Osteoblast (primary cell): ENCODE results near the gene CNOT1. TPM values are rescaled to one million over a fixed set of nuclear protein-coding genes. Genes with fewer than 3 reads are reported as not detected.
"Not testable (repeated sequence)": the region's sequence is repeated elsewhere in the genome, so short reads cannot be mapped to it uniquely, and the experiment has no call there.

Experiments
- DNase-seq: peaks from one replicate; pipeline ENCODE4 v3.0.0; 2011; ENCODE audit warnings: low spot score, mixed read lengths; ENCODE audit not compliant: insufficient read length; ENCODE audit errors: missing footprints
- H2AFZ ChIP-seq: 2 replicates; pipeline ENCODE4 v1.6.0; 2011; ENCODE audit warnings: mild to moderate bottlenecking, low read length
- H3K27ac ChIP-seq: 2 replicates; pipeline ENCODE4 v1.5.1; 2011; ENCODE audit warnings: mild to moderate bottlenecking, low read depth, low read length, moderate library complexity
- H3K27me3 ChIP-seq: 2 replicates; pipeline ENCODE4 v1.6.0; 2012; ENCODE audit warnings: mild to moderate bottlenecking, control low read depth, inconsistent platforms, low read length, moderate library complexity; ENCODE audit not compliant: insufficient read depth
- H3K36me3 ChIP-seq: 2 replicates; pipeline ENCODE4 v1.5.1; 2011; ENCODE audit warnings: mild to moderate bottlenecking, low read length, control low read depth, moderate library complexity; ENCODE audit not compliant: insufficient read depth
- H3K4me1 ChIP-seq: 2 replicates; pipeline ENCODE4 v1.5.1; 2011; ENCODE audit warnings: mild to moderate bottlenecking, low read length, control low read depth, moderate library complexity; ENCODE audit not compliant: insufficient read depth
- H3K4me2 ChIP-seq: 2 replicates; pipeline ENCODE4 v1.6.0; 2011; ENCODE audit warnings: mild to moderate bottlenecking, low read length; ENCODE audit not compliant: insufficient read depth
- H3K4me3 ChIP-seq: fragments of 200-600 bp; sonication (generic); 3 replicates; pipeline ENCODE4 v1.5.1; 2012; ENCODE audit warnings: mild to moderate bottlenecking, low read length, inconsistent platforms; ENCODE audit not compliant: insufficient read depth
- H3K79me2 ChIP-seq: 2 replicates; pipeline ENCODE4 v1.6.0; 2012; ENCODE audit warnings: mild to moderate bottlenecking, low read length, control low read depth, inconsistent platforms; ENCODE audit not compliant: insufficient read depth
- H3K9me3 ChIP-seq: 2 replicates; pipeline ENCODE4 v1.5.1; 2011; ENCODE audit warnings: low read depth, low read length, control low read depth
- H4K20me1 ChIP-seq: 2 replicates; pipeline ENCODE4 v1.6.0; 2012; ENCODE audit warnings: mild to moderate bottlenecking, low read length, control low read depth; ENCODE audit not compliant: insufficient read depth
- CTCF ChIP-seq: IDR thresholded peaks from 2 replicates; pipeline ENCODE4 v1.5.1; 2011; ENCODE audit warnings: mild to moderate bottlenecking, low read depth, low read length, moderate library complexity; ENCODE audit errors: extremely low read depth
- total RNA-seq: library from RNA; depleted of rRNA; stranded (reverse); fragments of >200 nt; gene quantifications from 2 replicates; pipeline ENCODE4 v1.2.3, GENCODE V29; 2012

CNOT1 gene
- total RNA-seq, 1 donor, result 122 TPM

GRCh38 chr16:58670177-58670576 is 40.6 kb upstream of the CNOT1 start:
- Histone ChIP-seq H3K36me3 (peaks cover 40% of the 10 kb centered on the region), H3K4me1 (no peaks in the 10 kb centered on the region), H3K9me3 (no peaks in the 10 kb centered on the region), H3K27me3 (no peaks in the 10 kb centered on the region), H4K20me1 (no peaks in the 10 kb centered on the region), H3K4me2 (no peak overlapping the region), H2AFZ (no peak overlapping the region), H3K79me2 (no peaks in the 10 kb centered on the region), H3K4me3 (no peak overlapping the region), H3K27ac (no peak overlapping the region)
- TF ChIP-seq CTCF, result no peak
- peak; percentile 63 for DNase-seq

- DNase-seq, result no peak
- no peak for TF ChIP-seq CTCF
- no peak overlapping the region for H3K27ac ChIP-seq
These were observed 35.6 kb upstream of the CNOT1 start for GRCh38 chr16:58665200-58665599.

GRCh38 chr16:58661199-58661830 is 31.7 kb upstream of the CNOT1 start:
- Histone ChIP-seq H4K20me1 (no peaks in the 10 kb centered on the region), H3K36me3 (no peaks in the 10 kb centered on the region), H3K79me2 (no peaks in the 10 kb centered on the region), H3K4me1 (peaks cover 4% of the 10 kb centered on the region), H3K27me3 (no peaks in the 10 kb centered on the region), H3K27ac (no peak overlapping the region), H3K4me3 (no peak overlapping the region), H2AFZ (no peak overlapping the region), H3K9me3 (no peaks in the 10 kb centered on the region), H3K4me2 (no peak overlapping the region)
- peak; percentile 96 for DNase-seq
- TF ChIP-seq CTCF, result peak; percentile 80

More at GRCh38 chr16:58665200-58665599, 35.6 kb upstream of the CNOT1 start:
- Histone ChIP-seq H3K9me3 (no peaks in the 10 kb centered on the region), H3K79me2 (no peaks in the 10 kb centered on the region), H3K36me3 (peaks cover 18% of the 10 kb centered on the region), H3K27me3 (no peaks in the 10 kb centered on the region), H3K4me3 (no peak overlapping the region), H3K4me2 (no peak overlapping the region), H4K20me1 (no peaks in the 10 kb centered on the region), H3K4me1 (peaks cover 4% of the 10 kb centered on the region), H2AFZ (no peak overlapping the region)

GRCh38 chr16:58659911-58660310 is 30.3 kb upstream of the CNOT1 start:
- not testable (repeated sequence) for H3K79me2 ChIP-seq, H3K27me3 ChIP-seq

More at GRCh38 chr16:58659911-58660310, 30.3 kb upstream of the CNOT1 start:
- not testable (repeated sequence) for H3K4me1 ChIP-seq, H3K4me3 ChIP-seq, DNase-seq, H3K9me3 ChIP-seq, H4K20me1 ChIP-seq, H3K36me3 ChIP-seq, H3K4me2 ChIP-seq, H2AFZ ChIP-seq, H3K27ac ChIP-seq
